Keratinocyte (primary cell): Measurements from ENCODE around the gene FLNB.

ENCODE experiments used
- CTCF ChIP-seq, 3 experiments: IDR thresholded peaks in 1 of 3; conservative IDR thresholded peaks in 1 of 3; optimal IDR thresholded peaks in 1 of 3; 2 replicates in 2 of 3; 3 replicates in 1 of 3; pipeline versions ENCODE3 to v1.5.1; 2011; ENCODE audit warnings: low read length in 3 of 3, mild to moderate bottlenecking in 3 of 3, moderate library complexity in 2 of 3, control low read depth in 1 of 3, inconsistent platforms in 1 of 3; ENCODE audit not compliant: insufficient read depth in 2 of 3; ENCODE audit errors: extremely low read depth in 1 of 3
- EZH2 ChIP-seq: IDR thresholded peaks from one replicate; pipeline ENCODE4 v1.6.1; 2012; ENCODE audit warnings: inconsistent platforms, mild to moderate bottlenecking, low read length, moderate library complexity

DNA sequence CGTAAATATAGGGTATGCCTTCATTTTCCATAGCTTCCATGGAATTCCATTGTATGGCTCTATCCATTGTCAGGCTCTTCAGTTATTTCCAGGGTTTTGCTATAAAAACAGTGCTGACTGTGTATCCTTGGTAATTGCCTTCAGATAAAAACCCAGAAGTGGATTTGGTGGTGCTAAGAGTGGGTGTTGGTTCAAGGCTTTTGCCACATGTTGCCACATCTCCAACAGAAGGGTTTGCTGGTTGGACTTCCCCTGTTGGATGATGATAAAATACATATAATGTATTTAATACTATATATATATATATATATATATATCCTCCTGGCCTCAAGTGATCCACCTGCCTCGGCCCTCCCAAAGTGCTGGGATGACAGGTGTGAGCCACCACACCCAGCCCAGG, 97.8 kb downstream of the FLNB start:
- TF ChIP-seq CTCF (optimal IDR thresholded peaks at IDR 0.05 in 1 of 3, IDR thresholded peaks at IDR 0.05 in 1 of 3, conservative IDR thresholded peaks at IDR 0.05 in 1 of 3; ENCODE audit: extremely low read depth in 1 of 3, insufficient read depth in 2 of 3, low read length in 3 of 3) (no peak), EZH2 (no peak)
